Measurements from ENCODE around the gene PALLD. TPM values are rescaled to one million over a fixed set of nuclear protein-coding genes. Genes with fewer than 3 reads are reported as not detected.

The PALLD gene
- total RNA-seq, 1 donor from 2014 or later = 15.3 TPM

GRCh38 chr4:168847771-168848502 lies 351.1 kb downstream of the PALLD start:
- DNase-seq (ENCODE audit: low read depth in 2 of 2) = peak in 1 of 2 donors; percentile 5

DNA sequence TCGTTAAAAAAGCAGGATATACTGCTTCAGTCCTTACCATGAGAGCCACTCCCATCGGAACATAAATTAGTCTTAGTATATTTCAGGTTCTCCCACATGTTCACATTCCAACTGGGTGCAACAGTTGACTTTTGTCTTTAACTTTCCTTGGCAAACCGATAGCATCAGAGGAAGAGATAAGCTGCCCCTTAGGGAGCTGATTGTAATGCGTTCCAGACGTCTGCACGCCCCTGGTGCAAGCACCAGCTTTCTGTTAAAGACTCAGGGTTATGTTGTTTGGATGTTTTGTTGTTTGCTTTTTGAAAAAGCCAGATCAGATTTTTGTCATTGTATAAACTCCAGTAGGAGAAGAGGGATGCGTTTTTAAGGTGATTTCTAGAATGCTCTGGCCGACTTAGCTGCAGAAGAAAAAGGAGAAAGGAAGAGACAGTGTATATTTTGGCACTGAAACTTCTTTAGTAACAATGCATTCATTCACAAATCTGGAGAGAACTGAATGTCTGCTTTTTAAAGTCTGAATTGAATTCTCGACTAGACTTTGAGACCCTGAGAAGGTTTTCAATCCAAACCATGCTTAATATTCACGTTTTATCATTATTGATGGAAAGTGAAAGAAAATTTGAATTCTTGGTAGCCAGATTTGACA lies 352.3 kb downstream of the PALLD start:
- peak in 1 of 2 donors; percentile 44 for DNase-seq (ENCODE audit: low read depth in 2 of 2)

DNA sequence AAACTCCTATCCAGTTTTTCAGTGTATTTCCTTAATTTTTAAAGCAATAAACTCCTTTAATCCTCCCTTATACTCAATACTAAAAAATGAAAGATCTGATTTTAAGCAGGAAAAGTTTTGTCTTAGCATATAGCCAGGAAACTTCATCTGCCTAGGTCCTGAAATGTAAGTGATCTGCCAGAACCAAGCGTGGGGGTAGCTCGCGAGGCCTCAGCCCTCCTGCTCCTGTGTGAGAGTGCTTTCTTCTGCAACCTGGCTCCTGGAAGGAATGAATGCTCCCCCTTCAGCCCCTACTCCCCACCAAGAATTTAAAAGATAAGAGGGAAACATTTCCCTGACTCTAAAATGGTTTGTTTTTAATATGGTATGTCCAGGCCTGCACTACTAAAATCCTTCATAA lies 353.1 kb downstream of the PALLD start:
- no peak for DNase-seq (ENCODE audit: low read depth in 2 of 2)

- DNase-seq (ENCODE audit: low read depth in 2 of 2) = no peak
These were observed 355.5 kb downstream of the PALLD start for GRCh38 chr4:168852387-168852786.

DNA sequence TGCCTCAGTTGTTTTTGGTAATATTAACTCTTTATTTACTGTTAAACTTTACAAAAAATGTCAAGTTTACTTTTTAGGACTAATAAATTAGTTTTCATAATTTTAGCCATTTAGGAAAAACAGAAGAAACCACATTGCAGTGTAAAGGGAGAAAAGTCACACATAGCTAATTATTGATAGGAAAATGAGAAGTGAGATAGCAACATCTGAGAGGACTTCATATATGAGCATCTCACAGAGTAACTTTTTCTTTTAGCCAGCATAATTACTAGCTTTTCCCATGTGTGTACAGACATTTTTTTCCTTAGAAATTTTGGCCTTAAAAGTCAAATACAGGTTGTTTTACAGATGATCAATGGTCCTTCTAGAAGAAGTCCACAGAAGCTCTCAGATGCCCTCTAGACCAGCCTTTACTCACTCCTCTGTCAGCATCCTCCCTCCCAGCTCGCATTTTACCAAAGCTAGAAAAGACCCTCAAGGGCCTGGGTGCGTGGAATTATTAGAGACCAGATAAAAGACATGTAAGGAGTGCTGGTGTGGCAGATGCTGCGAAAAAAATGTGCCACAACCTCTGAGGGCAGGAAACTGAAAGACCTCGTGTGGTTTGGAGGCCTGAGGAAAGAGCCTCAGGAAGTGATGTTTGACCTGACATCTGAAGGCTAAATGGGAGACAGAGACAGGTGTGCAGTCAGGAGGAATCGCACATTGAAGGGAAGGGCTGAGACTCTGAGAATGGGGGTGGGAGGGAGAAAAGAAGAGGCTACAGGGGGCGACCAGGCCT lies 356.3 kb downstream of the PALLD start:
- DNase-seq (ENCODE audit: low read depth in 2 of 2) = no peak

GRCh38 chr4:168853770-168854169 lies 356.9 kb downstream of the PALLD start:
- no peak for DNase-seq (ENCODE audit: low read depth in 2 of 2)

GRCh38 chr4:168854350-168854921 lies 357.6 kb downstream of the PALLD start:
- no peak for DNase-seq (ENCODE audit: low read depth in 2 of 2)

DNA sequence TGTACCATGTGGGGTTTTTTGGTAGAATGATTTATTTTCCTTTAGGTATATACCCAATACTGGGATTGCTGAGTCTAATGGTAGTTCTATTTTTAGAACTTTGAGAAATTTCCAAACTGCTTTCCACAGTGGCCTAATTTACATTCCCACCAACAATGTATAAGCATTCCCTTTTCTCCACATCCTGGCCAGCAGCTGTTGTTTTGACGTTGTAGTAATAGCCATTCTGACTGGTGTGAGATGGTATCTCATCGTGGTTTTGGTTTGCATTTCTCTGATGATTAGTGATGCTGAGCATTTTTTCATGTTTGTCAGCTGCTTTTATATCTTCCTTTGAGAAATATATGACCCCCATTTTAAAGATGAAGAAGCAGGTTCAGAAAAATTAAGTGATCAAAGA lies 359.5 kb downstream of the PALLD start:
- no peak for DNase-seq (ENCODE audit: low read depth in 2 of 2)

DNA sequence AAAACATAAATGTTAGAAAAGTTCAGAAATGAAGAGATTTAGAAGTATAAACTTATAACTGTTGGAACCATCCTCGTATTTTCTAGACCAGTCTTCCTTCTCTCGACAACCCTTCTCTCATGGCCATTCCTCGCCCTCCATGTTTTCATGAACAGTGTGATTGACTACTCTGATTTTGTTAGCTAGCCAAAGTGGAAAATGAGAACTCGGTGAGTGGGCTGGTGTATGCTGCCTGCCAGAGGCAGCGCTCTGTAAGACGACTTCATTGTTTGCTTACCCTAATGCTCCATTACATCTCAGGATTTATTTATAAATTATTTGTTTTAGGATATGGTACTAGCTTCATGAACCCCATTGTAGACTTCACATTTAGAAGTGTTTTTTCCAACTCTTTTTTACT lies 360.2 kb downstream of the PALLD start:
- DNase-seq (ENCODE audit: low read depth in 2 of 2) = no peak

DNA sequence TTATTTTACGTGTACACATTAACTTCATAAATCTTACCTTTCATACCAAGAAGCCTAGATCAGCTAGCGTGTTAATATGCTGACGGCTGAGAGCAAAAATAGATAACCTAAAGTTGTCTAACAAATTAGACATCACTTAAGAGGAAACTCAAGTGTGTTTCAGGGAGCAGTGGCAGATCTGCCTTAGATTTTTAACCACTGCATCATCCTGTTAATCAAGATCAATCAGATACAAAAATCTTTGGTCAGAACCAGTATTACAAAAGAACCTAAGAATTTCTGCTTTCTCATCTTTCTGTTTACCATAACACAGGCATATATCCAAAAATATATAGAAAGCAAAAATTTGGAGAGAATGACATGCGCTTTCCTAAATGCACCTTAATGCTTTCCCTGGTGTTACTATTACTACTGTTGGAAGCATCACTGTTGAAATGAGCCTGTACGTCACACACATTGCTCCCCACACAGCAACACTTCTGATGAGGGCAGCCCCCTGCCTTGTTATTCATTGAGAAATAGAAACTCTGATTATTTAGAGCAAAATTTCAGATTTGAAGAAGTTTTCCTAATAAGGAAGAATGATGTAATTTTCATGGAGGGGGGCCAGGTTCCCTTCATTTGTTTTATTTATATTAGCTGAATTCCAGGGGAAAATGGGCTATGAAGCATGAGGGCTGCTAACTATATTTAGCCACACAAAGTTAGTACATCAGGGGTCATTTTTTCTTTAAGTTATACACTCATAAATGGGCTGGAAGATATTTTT lies 360.9 kb downstream of the PALLD start:
- peak in 1 of 2 donors; percentile 12 for DNase-seq (ENCODE audit: low read depth in 2 of 2)

DNA sequence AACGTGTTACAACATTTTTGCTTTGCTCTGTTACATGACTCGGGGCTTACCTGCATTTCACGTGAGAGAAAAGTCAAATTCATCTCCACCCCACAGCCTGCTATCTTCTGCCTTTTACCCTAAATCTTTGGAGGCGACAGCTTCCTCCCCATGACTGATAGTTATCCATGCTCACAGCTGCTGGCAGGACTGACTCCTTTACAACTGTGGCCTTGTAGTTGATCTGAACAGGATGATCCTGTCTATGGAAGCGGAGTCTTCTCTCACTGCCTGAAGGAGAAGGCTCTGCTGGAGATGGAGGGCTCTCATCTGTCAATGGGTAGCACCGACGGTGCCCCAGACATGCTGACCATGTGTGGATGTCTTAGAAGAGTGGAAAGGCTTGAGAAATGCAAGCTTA lies 362.2 kb downstream of the PALLD start:
- no peak for DNase-seq (ENCODE audit: low read depth in 2 of 2)

DNA sequence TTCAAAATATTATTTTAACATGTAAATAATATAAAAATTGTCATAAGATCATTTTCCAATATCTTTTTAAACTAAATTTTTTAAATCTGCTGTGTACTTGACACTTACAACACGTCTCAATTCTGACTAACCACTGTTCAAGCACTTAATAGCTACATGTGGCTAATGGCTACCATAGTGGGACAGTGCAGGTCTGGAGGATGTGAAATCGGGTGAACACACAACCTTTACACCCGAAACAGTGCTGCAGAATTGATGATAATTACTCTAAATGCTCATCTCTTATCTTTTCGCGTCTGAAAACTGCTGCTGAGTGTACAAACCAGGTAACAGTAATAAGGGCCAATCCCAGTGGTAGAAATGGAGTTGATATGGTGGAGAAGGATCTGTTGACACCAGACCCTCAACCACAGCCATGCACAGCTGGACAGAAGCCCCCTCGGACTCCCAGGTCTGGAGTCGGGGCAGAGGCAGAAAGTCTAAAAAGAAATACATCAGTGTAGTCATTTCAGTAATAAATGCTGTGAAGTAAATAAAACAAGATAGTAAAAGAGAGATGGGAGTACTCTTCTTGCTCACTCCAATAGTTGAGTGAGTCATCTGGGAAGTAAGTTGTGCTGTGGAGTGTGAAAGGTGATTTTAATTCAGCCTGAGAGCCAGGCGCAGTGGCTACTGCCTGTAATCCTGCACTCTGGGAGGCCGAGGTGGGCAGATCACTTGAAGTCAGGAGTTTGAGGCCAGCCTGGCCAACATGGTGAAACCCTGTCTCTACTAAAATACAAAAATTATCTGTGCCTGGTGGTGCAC lies 363.2 kb downstream of the PALLD start:
- no peak for DNase-seq (ENCODE audit: low read depth in 2 of 2)

DNA sequence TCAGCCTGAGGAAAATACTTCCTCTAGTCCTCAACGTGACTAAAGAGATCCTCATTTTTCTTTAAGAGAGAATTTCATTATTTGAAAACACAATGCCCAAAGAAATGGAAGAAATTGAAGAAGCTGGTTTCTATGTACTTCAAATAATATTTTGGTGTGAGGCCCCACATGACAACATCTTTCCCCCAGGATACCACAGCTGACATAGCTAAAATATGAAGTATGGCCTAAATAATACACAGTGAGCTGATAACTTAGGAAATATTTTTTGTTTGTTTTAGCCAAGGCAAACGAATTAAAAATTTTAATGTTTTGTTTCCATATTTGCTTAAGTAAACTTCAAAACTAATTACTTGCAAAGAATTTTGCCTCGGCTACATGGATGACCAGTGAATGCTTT lies 364.0 kb downstream of the PALLD start:
- DNase-seq (ENCODE audit: low read depth in 2 of 2) = no peak

DNA sequence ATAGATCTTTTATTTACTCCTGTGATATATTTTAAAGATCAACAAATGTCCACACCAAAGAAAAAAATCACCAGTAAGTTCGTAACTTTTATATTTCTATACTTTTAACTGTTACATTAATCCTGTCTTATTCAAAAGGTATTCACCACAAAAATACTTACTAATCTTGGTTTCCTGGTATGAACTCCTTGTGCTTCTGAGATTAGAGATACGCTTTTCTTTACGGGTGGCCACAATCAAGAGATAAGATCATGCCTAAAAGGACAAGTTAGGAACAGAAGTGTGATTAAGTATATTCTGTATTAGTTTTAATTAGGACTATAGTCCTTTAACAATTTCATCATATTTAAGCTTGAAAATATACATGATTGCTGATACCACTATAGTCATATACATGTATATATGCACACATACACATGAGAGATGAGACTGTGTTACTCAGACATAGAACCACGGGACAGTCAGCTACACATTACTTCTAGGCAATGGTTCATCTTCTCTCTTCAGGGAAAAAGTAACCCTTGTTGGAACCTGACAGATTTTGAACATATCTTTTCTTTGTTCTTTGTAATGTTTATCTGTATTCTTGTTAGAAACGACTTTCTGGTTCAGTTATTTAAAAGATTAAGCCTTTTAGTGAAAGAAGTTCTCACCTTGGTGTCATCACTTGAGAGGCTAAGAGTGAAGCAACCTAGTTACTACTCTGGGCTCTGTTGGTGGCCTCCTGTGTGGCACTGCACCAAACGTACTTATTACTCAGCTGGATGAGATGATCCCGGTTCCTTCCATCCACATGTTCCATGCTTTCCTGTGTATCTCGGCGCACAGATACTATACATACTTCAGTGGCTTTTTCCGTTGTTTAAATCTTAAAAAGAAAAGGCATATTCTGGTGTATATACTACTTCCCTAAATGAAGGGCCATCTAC lies 367.1 kb downstream of the PALLD start:
- no peak for DNase-seq (ENCODE audit: low read depth in 2 of 2)

- DNase-seq (ENCODE audit: low read depth in 2 of 2) = no peak
These were observed 368.1 kb downstream of the PALLD start for GRCh38 chr4:168864821-168865541.

GRCh38 chr4:168865854-168866253 lies 369.0 kb downstream of the PALLD start:
- DNase-seq (ENCODE audit: low read depth in 2 of 2) = no peak

DNA sequence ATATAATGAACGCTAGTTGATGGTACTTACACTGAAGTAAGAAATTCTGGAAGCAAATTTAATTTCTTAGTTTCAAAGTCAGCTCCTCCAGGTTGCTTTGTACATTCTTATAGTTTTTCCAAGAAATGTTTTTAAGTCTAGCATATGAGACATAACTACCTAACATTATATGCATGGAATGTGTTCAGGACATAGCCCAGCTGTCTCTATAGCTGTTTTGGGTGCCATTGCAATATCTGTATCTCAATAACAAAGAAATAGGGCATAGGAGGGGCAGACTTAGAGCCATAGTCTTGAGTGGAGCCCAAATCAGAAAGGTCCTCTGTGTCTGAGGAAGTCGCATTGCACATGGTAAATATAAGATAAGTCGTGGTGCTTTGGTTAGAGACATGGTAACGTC lies 369.8 kb downstream of the PALLD start:
- DNase-seq (ENCODE audit: low read depth in 2 of 2) = no peak

DNA sequence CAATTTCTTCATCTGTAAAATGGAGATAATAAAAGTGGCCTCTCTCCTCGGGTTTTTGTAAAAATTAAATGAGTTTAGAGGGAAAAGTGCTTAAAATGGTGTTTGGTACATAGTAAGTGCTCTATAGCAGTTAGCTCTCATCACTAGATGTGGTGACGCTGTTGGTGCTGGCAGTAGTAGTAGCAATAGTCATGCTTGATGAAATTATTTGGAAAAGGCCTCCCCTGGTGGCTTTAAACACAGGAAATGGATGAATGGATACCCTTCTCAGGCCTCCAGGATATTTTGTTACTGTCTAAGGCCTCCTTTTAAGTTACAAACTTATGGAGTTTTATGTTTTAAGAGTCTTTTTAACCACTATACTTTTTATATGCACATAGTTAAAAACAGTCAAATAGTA lies 370.3 kb downstream of the PALLD start:
- DNase-seq (ENCODE audit: low read depth in 2 of 2) = no peak
